Spleen (tissue), 11 donors: ENCODE measurements around the gene RNH1. TPM values are rescaled to one million over a fixed set of nuclear protein-coding genes. Genes with fewer than 3 reads are reported as not detected.

Experiments
- DNase-seq: peaks from one replicate; pipeline ENCODE4 v3.0.0-alpha.2; 2020
- H3K27ac ChIP-seq, 8 donors: fragments of 200-600 bp; sonication (generic) in 7 of 8; 1 replicate in 4 of 8; 2 replicates in 4 of 8; pipeline versions ENCODE4 v1.5.0 to v1.8.0; 2016 to 2021; ENCODE audit warnings: inconsistent platforms in 4 of 8, mild to moderate bottlenecking in 4 of 8, moderate library complexity in 1 of 8
- H3K27me3 ChIP-seq, 7 donors: fragments of 200-600 bp; sonication (generic) in 6 of 7; replicated peaks in 1 of 7; 1 replicate in 4 of 7; 2 replicates in 3 of 7; pipeline versions ENCODE4 v1.5.0 to v1.8.0; 2016 to 2021; ENCODE audit warnings: inconsistent platforms in 3 of 7, mild to moderate bottlenecking in 1 of 7
- H3K36me3 ChIP-seq, 6 donors: fragments of 200-600 bp; sonication (generic) in 5 of 6; 1 replicate in 4 of 6; 2 replicates in 2 of 6; pipeline versions ENCODE4 v1.5.0 to v1.8.0; 2016 to 2021; ENCODE audit warnings: inconsistent platforms in 2 of 6
- H3K4me1 ChIP-seq, 6 donors: fragments of 200-600 bp; sonication (generic) in 5 of 6; 1 replicate in 3 of 6; 2 replicates in 3 of 6; pipeline versions ENCODE4 v1.5.0 to v1.8.0; 2016 to 2021; ENCODE audit warnings: inconsistent platforms in 3 of 6
- H3K4me3 ChIP-seq, 8 donors: fragments of 200-600 bp; sonication (generic) in 7 of 8; 1 replicate in 4 of 8; 2 replicates in 4 of 8; pipeline versions ENCODE4 v1.5.0 to v1.8.0; 2016 to 2021; ENCODE audit warnings: inconsistent platforms in 4 of 8, mild to moderate bottlenecking in 4 of 8, moderate library complexity in 2 of 8
- H3K9me3 ChIP-seq, 8 donors: fragments of 200-600 bp; sonication (generic) in 7 of 8; 1 replicate in 4 of 8; 2 replicates in 4 of 8; pipeline versions ENCODE4 v1.5.0 to v1.8.0; 2016 to 2021; ENCODE audit warnings: inconsistent platforms in 4 of 8
- CTCF ChIP-seq, 11 experiments: fragments of 200-600 bp in 7 of 11; fragments of 450-650 bp in 4 of 11; sonication (generic) in 4 of 11; IDR thresholded peaks in 8 of 11; conservative IDR thresholded peaks in 3 of 11; 1 replicate in 7 of 11; 2 replicates in 4 of 11; pipeline versions ENCODE4 v1.4.0 to v1.8.0; 2016 to 2021; ENCODE audit warnings: antibody characterized with exemption in 11 of 11, inconsistent platforms in 4 of 11, mild to moderate bottlenecking in 1 of 11
- POLR2A ChIP-seq, 3 donors: fragments of 450-650 bp; IDR thresholded peaks; one replicate each; pipeline ENCODE4 v1.5.1; 2017; ENCODE audit warnings: antibody characterized with exemption in 3 of 3, mild to moderate bottlenecking in 1 of 3
- POLR2AphosphoS5 ChIP-seq, 3 donors: sonication (generic); formaldehyde crosslinking; IDR thresholded peaks; one replicate each; pipeline ENCODE4 v1.5.1; 2017; ENCODE audit warnings: antibody characterized with exemption in 3 of 3
- WGBS, 5 donors: extraction: QIAGEN DNeasy Blood & Tissue Kit in 3 of 5; methylation state at CpG; one replicate each; pipeline versions ENCODE4 v1.1.5 to v1.1.7; 2013 to 2018; 5-methylcytosine and 5-hydroxymethylcytosine counted together
- intact Hi-C: fragments of 100-400 bp; cut with DNase I; formaldehyde crosslinking; loops from one replicate; pipeline ENCODE4 v1.15.0; 2023; ENCODE audit warnings: low total_unique reads
- polyA plus RNA-seq, 3 donors: library from polyadenylated mRNA; stranded (reverse); fragments of 200-250 nt; gene quantifications; one replicate each; pipeline ENCODE4 v1.2.1, GENCODE V29; 2013
- total RNA-seq, 7 donors: library from RNA; depleted of rRNA in 3 of 7; stranded (reverse); fragments of >200 nt in 3 of 7; fragmentation: NEBNext Ultra II Directional in 4 of 7; extraction: Animal tissue kit (Norgen Biotek cat#: 25700) in 4 of 7; gene quantifications; one replicate each; pipeline versions ENCODE4 v1.1.0 to v1.2.1, GENCODE V29; 2016 to 2021
- donor health status: healthy with polysubstance abuse.
- donor health status: DM: no; HTN: no; CAD: no; lungs with moderate emphysema.
- donor health status: DM: no; HTN: no; CAD: no.
- donor health status: Bipolar disorder and iron deficiency.
- donor health status: healthy.
- donor health status: DM: no; HTN: no; CAD: no.
- donor health status: DM: yes; HTN: yes; CAD: no.

The RNH1 gene
- total and polyA plus RNA-seq, 10 donors, result 72.8 to 159 (median 145) TPM

- Histone ChIP-seq H3K9me3 (no peaks in the 10 kb centered on the region), H3K27me3 (peaks cover 2 to 42% (median 31%) of the 10 kb centered on the region in 7 donors), H3K27ac (no peak overlapping the region), H3K4me3 (no peak overlapping the region), H3K36me3 (peaks cover 0 to 6% (median 0%) of the 10 kb centered on the region in 6 donors), H3K4me1 (peaks cover 5 to 36% (median 25%) of the 10 kb centered on the region in 6 donors)
- intact Hi-C loops, result loop anchor here (10.0 kb wide), 1 partner anchor 173 kb away; no protein-coding TSS in a partner anchor
- 67 to 94% (median 80%) methylated on average over 5 to 12 of the region's 12 CpGs for WGBS, 5 donors
- no peak for DNase-seq
- TF ChIP-seq CTCF (IDR thresholded peaks at IDR 0.05 in 8 of 11, conservative IDR thresholded peaks at IDR 0.05 in 3 of 11), result no peak
- TF ChIP-seq POLR2AphosphoS5 (IDR thresholded peaks at IDR 0.05), result no peak
- no peak for TF ChIP-seq POLR2A (IDR thresholded peaks at IDR 0.05)
Observed at GRCh38 chr11:551596-551995, 44.6 kb upstream of the RNH1 start.

DNA sequence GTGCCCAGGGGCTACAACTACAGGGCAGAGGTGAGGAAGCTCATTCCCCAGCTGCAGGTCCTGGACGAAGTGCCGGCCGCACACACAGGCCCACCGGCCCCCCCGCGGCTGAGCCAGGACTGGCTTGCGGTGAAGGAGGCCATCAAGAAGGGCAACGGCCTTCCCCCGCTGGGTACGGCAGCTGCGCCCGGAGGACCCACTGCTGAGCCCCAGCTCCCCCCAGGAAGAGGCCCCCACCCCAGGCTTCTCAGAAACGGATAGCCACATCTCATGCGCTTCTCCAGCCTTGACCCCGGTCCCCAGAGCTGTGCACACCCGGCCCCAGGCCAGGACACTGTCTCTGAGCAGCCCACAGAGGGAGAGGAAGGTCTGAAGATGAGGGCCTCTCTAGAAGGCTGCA lies 44.1 kb upstream of the RNH1 start:
- Histone ChIP-seq H3K27me3 (peaks cover 2 to 38% (median 26%) of the 10 kb centered on the region in 7 donors), H3K36me3 (peaks cover 0 to 6% (median 0%) of the 10 kb centered on the region in 6 donors), H3K4me3 (no peak overlapping the region), H3K9me3 (no peaks in the 10 kb centered on the region), H3K27ac (no peak overlapping the region), H3K4me1 (peaks cover 5 to 31% (median 21%) of the 10 kb centered on the region in 6 donors)
- DNase-seq, result no peak
- intact Hi-C loops, result loop anchor here (10.0 kb wide), 1 partner anchor 174 kb away; no protein-coding TSS in a partner anchor
- no peak for TF ChIP-seq CTCF (IDR thresholded peaks at IDR 0.05 in 8 of 11, conservative IDR thresholded peaks at IDR 0.05 in 3 of 11)
- no peak for TF ChIP-seq POLR2AphosphoS5 (IDR thresholded peaks at IDR 0.05)
- TF ChIP-seq POLR2A (IDR thresholded peaks at IDR 0.05), result no peak
- 56 to 95% (median 87%) methylated on average over 3 to 16 of the region's 16 CpGs for WGBS, 5 donors

DNA sequence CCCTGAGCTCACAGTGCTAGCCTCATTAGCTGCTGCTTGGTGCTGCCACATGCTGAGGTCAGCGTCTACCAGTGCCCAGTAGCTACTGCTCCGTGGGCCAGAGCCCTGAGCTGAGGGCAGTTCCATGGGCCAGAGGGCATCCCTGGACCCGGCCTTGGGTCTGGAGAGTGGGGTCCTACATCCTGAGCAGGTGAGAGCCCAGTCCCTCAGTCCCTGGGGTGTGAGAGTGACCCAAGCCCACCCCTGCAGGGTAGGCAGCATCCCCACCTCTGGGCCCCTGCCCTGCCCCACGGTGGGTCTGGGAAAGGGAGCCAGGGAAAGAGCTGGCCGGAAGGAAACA lies 43.7 kb upstream of the RNH1 start:
- no peak for TF ChIP-seq CTCF (IDR thresholded peaks at IDR 0.05 in 8 of 11, conservative IDR thresholded peaks at IDR 0.05 in 3 of 11)
- no peak for TF ChIP-seq POLR2AphosphoS5 (IDR thresholded peaks at IDR 0.05)
- no peak for TF ChIP-seq POLR2A (IDR thresholded peaks at IDR 0.05)
- peaks cover 5 to 27% (median 17%) of the 10 kb centered on the region in 6 donors for H3K4me1 ChIP-seq
- intact Hi-C loops, result loop anchor here (10.0 kb wide), 1 partner anchor 174 kb away; no protein-coding TSS in a partner anchor
- H3K27ac ChIP-seq, result no peak overlapping the region
- 81 to 95% (median 86%) methylated on average over 2 to 5 of the region's 5 CpGs for WGBS, 5 donors
- no peaks in the 10 kb centered on the region for H3K9me3 ChIP-seq
- peaks cover 2 to 33% (median 22%) of the 10 kb centered on the region in 7 donors for H3K27me3 ChIP-seq
- H3K4me3 ChIP-seq, result no peak overlapping the region
- H3K36me3 ChIP-seq, result peaks cover 0 to 6% (median 0%) of the 10 kb centered on the region in 6 donors
- DNase-seq, result no peak

DNA sequence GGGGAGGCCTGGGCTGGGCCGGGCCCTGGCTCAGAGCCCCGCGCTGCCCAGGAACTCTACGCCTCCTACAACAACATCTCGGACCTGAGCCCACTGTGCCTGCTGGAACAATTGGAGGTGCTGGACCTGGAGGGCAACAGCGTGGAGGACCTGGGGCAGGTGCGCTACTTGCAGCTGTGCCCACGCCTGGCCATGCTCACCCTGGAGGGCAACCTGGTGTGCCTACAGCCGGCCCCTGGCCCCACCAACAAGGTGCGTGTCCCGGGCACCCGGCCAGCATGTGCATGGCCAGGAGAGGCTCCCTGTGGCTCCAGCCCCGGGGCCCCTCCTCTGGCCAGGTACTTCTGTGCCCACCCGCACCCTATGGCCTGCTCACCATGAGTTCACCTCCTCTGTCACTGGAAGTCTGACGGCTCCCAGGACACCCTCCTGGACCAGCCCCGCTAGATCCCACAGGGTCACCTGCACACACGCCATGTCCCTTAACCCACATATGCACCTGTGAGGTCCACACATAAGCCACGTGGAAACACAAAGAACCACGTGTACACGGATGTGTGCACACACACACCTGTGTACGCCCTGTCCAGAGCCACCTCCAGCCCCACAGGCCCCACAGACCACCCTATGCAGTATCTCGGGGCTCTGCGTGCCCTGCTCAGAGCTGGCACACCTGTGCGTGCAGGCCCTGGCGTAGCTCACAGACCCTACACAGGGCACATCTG lies 43.1 kb upstream of the RNH1 start:
- peaks cover 0 to 28% (median 17%) of the 10 kb centered on the region in 7 donors for H3K27me3 ChIP-seq
- no peaks in the 10 kb centered on the region for H3K9me3 ChIP-seq
- intact Hi-C loops, result loop anchor here (10.0 kb wide), 1 partner anchor 175 kb away; no protein-coding TSS in a partner anchor
- no peak for DNase-seq
- H3K4me1 ChIP-seq, result peaks cover 5 to 22% (median 12%) of the 10 kb centered on the region in 6 donors
- peaks cover 0 to 6% (median 0%) of the 10 kb centered on the region in 6 donors for H3K36me3 ChIP-seq
- H3K27ac ChIP-seq, result no peak overlapping the region
- WGBS, 5 donors, result 94 to 97% (median 95%) methylated on average over 8 to 25 of the region's 25 CpGs
- H3K4me3 ChIP-seq, result no peak overlapping the region
- TF ChIP-seq POLR2AphosphoS5 (IDR thresholded peaks at IDR 0.05) (no peak), POLR2A (IDR thresholded peaks at IDR 0.05) (no peak), CTCF (IDR thresholded peaks at IDR 0.05 in 8 of 11, conservative IDR thresholded peaks at IDR 0.05 in 3 of 11) (no peak)
